ENCODE data around the gene PDYN.

- TF ChIP-seq TCF12 (IDR thresholded peaks at IDR 0.05; ENCODE audit: low read depth, low read length) (no peak), CTCF (IDR thresholded peaks at IDR 0.05 in 2 of 3, conservative IDR thresholded peaks at IDR 0.05 in 1 of 3; ENCODE audit: control insufficient read depth in 2 of 3, extremely low read depth in 1 of 3, insufficient read depth in 1 of 3, low read depth in 3 of 3, low read length in 3 of 3) (no peak), RCOR1 (conservative IDR thresholded peaks at IDR 0.05; ENCODE audit: low read depth, low read length) (no peak), EP300 (IDR thresholded peaks at IDR 0.05; ENCODE audit: borderline replicate concordance in 1 of 2, control insufficient read depth in 1 of 2, low read depth in 2 of 2, low read length in 2 of 2) (no peak), SRF (IDR thresholded peaks at IDR 0.05; ENCODE audit: low read depth in 2 of 2, low read length in 2 of 2) (no peak), MXI1 (IDR thresholded peaks at IDR 0.05; ENCODE audit: low read depth, low read length) (no peak), NR2C2 (IDR thresholded peaks at IDR 0.05; ENCODE audit: borderline replicate concordance, control insufficient read depth, insufficient read length, low read depth) (no peak), POLR2AphosphoS5 (IDR thresholded peaks at IDR 0.05; ENCODE audit: low read length) (no peak), PBX3 (IDR thresholded peaks at IDR 0.05; ENCODE audit: insufficient replicate concordance, low read depth, low read length) (no peak)
- TF ChIP-seq, protein P1, sequence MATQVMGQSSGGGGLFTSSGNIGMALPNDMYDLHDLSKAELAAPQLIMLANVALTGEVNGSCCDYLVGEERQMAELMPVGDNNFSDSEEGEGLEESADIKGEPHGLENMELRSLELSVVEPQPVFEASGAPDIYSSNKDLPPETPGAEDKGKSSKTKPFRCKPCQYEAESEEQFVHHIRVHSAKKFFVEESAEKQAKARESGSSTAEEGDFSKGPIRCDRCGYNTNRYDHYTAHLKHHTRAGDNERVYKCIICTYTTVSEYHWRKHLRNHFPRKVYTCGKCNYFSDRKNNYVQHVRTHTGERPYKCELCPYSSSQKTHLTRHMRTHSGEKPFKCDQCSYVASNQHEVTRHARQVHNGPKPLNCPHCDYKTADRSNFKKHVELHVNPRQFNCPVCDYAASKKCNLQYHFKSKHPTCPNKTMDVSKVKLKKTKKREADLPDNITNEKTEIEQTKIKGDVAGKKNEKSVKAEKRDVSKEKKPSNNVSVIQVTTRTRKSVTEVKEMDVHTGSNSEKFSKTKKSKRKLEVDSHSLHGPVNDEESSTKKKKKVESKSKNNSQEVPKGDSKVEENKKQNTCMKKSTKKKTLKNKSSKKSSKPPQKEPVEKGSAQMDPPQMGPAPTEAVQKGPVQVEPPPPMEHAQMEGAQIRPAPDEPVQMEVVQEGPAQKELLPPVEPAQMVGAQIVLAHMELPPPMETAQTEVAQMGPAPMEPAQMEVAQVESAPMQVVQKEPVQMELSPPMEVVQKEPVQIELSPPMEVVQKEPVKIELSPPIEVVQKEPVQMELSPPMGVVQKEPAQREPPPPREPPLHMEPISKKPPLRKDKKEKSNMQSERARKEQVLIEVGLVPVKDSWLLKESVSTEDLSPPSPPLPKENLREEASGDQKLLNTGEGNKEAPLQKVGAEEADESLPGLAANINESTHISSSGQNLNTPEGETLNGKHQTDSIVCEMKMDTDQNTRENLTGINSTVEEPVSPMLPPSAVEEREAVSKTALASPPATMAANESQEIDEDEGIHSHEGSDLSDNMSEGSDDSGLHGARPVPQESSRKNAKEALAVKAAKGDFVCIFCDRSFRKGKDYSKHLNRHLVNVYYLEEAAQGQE (IDR thresholded peaks at IDR 0.05; ENCODE audit: low read depth, low read length), result no peak
- TF ChIP-seq, protein P2, sequence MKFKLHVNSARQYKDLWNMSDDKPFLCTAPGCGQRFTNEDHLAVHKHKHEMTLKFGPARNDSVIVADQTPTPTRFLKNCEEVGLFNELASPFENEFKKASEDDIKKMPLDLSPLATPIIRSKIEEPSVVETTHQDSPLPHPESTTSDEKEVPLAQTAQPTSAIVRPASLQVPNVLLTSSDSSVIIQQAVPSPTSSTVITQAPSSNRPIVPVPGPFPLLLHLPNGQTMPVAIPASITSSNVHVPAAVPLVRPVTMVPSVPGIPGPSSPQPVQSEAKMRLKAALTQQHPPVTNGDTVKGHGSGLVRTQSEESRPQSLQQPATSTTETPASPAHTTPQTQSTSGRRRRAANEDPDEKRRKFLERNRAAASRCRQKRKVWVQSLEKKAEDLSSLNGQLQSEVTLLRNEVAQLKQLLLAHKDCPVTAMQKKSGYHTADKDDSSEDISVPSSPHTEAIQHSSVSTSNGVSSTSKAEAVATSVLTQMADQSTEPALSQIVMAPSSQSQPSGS (IDR thresholded peaks at IDR 0.05; ENCODE audit: low read length), result no peak
- TF ChIP-seq, protein P3, sequence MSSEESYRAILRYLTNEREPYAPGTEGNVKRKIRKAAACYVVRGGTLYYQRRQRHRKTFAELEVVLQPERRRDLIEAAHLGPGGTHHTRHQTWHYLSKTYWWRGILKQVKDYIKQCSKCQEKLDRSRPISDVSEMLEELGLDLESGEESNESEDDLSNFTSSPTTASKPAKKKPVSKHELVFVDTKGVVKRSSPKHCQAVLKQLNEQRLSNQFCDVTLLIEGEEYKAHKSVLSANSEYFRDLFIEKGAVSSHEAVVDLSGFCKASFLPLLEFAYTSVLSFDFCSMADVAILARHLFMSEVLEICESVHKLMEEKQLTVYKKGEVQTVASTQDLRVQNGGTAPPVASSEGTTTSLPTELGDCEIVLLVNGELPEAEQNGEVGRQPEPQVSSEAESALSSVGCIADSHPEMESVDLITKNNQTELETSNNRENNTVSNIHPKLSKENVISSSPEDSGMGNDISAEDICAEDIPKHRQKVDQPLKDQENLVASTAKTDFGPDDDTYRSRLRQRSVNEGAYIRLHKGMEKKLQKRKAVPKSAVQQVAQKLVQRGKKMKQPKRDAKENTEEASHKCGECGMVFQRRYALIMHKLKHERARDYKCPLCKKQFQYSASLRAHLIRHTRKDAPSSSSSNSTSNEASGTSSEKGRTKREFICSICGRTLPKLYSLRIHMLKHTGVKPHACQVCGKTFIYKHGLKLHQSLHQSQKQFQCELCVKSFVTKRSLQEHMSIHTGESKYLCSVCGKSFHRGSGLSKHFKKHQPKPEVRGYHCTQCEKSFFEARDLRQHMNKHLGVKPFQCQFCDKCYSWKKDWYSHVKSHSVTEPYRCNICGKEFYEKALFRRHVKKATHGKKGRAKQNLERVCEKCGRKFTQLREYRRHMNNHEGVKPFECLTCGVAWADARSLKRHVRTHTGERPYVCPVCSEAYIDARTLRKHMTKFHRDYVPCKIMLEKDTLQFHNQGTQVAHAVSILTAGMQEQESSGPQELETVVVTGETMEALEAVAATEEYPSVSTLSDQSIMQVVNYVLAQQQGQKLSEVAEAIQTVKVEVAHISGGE (CRISPR knock-in tag; IDR thresholded peaks at IDR 0.05), result no peak
These were observed 48.7 kb downstream of the PDYN start for GRCh38 chr20:1945134-1945618.

Measured in GM12878 (cell line).